Erythroblast (primary cell): Measurements from ENCODE around the gene HNRNPUL1.

Experiments used
- DNase-seq, 2 experiments: peaks; one replicate each; lab custom pipeline; 2025; lab: John Stamatoyannopoulos, UW
- GATA1 ChIP-seq: IDR thresholded peaks from 2 replicates; pipeline ENCODE4 v1.6.1; 2011; ENCODE audit warnings: low read depth, mild to moderate bottlenecking, control low read depth, low read length, moderate library complexity
- POLR2A ChIP-seq: IDR thresholded peaks from 2 replicates; pipeline ENCODE4 v1.6.1; 2011; ENCODE audit warnings: mild to moderate bottlenecking, low read length

Gene HNRNPUL1

GRCh38 chr19:41303954-41304353 is 39.8 kb downstream of the HNRNPUL1 start:
- no peak for DNase-seq
- TF ChIP-seq POLR2A: no peak
- no peak for TF ChIP-seq GATA1

- TF ChIP-seq POLR2A (no peak), GATA1 (no peak)
Observed at GRCh38 chr19:41304706-41305483, 40.7 kb downstream of the HNRNPUL1 start.

GRCh38 chr19:41305927-41306793 is 42.0 kb downstream of the HNRNPUL1 start:
- TF ChIP-seq GATA1 (no peak), POLR2A (no peak)
- no peak for DNase-seq

More at GRCh38 chr19:41304706-41305483, 40.7 kb downstream of the HNRNPUL1 start:
- DNase-seq: no peak

- no peak for TF ChIP-seq POLR2A
- TF ChIP-seq GATA1: no peak
- DNase-seq: no peak
Observed at GRCh38 chr19:41307090-41307875, 43.1 kb downstream of the HNRNPUL1 start.

- TF ChIP-seq GATA1 (no peak), POLR2A (no peak)
- DNase-seq: no peak
Observed at GRCh38 chr19:41307954-41308449, 43.8 kb downstream of the HNRNPUL1 start.

- TF ChIP-seq POLR2A (no peak), GATA1 (no peak)
- peak; percentile 81 to 92 for DNase-seq
Observed at GRCh38 chr19:41308450-41309179, 44.4 kb downstream of the HNRNPUL1 start.

- DNase-seq: peak; percentile 50 to 65
- TF ChIP-seq POLR2A (no peak), GATA1 (no peak)
Observed at GRCh38 chr19:41309180-41310032, 45.2 kb downstream of the HNRNPUL1 start.

- peak; percentile 96 to 98 for DNase-seq
- no peak for TF ChIP-seq GATA1
- peak; percentile 84 for TF ChIP-seq POLR2A
Observed at GRCh38 chr19:41310033-41310831, 46.1 kb downstream of the HNRNPUL1 start, which contains the start of gene CCDC97. Gene CCDC97, plus strand, starts transcription at chr19:41310172. Its CDS starts 139 bp downstream, at chr19:41310311.

- TF ChIP-seq GATA1 (no peak), POLR2A (no peak)
- peak in 1 of 2 experiments; percentile 18 for DNase-seq
Observed at GRCh38 chr19:41311072-41311471, 46.9 kb downstream of the HNRNPUL1 start.

GRCh38 chr19:41311613-41312012 is 47.4 kb downstream of the HNRNPUL1 start:
- no peak for DNase-seq
- TF ChIP-seq POLR2A (no peak), GATA1 (no peak)

- TF ChIP-seq POLR2A: no peak
- no peak for TF ChIP-seq GATA1
- DNase-seq: no peak
Observed at GRCh38 chr19:41316306-41316920, 52.2 kb downstream of the HNRNPUL1 start.
